ENCODE results near the gene SHISA5.

- no peak for TF ChIP-seq MAFK (IDR thresholded peaks at IDR 0.05; ENCODE audit: low read depth, low read length)
- TF ChIP-seq ELK1 (IDR thresholded peaks at IDR 0.05; ENCODE audit: borderline replicate concordance, low read depth, low read length) = no peak
- TF ChIP-seq POLR2A (IDR thresholded peaks at IDR 0.05; ENCODE audit: low read depth, low read length) = no peak
- TF ChIP-seq CTCF (conservative IDR thresholded peaks at IDR 0.05; ENCODE audit: low read depth, low read length) = no peak
- no peak for TF ChIP-seq USF2 (IDR thresholded peaks at IDR 0.05; ENCODE audit: low read depth, low read length)
- no peak for TF ChIP-seq RCOR1 (IDR thresholded peaks at IDR 0.05; ENCODE audit: insufficient replicate concordance, low read length)
- no peak for TF ChIP-seq RFX5 (IDR thresholded peaks at IDR 0.05; ENCODE audit: low read depth, low read length)
- no peak for TF ChIP-seq NFE2L2 (IDR thresholded peaks at IDR 0.05; ENCODE audit: low read depth, low read length)
- no peak for TF ChIP-seq CEBPB (IDR thresholded peaks at IDR 0.05; ENCODE audit: low read depth, low read length)
- no peak for TF ChIP-seq SMC3 (IDR thresholded peaks at IDR 0.05; ENCODE audit: low read depth, low read length)
- no peak for TF ChIP-seq MXI1 (IDR thresholded peaks at IDR 0.05; ENCODE audit: borderline replicate concordance, low read depth, low read length)
- TF ChIP-seq BHLHE40 (IDR thresholded peaks at IDR 0.05; ENCODE audit: low read depth, low read length) = no peak
- no peak for TF ChIP-seq CHD1 (IDR thresholded peaks at IDR 0.05; ENCODE audit: low read depth, low read length)
- TF ChIP-seq FOS (IDR thresholded peaks at IDR 0.05; ENCODE audit: low read depth, low read length) = no peak
Observed at GRCh38 chr3:48436855-48437254, 67.1 kb downstream of the SHISA5 start.
